ENCODE data around the gene ZNF845. TPM values are rescaled to one million over a fixed set of nuclear protein-coding genes. Genes with fewer than 3 reads are reported as not detected.

Gene ZNF845
- total and polyA plus RNA-seq, 10 of the 15 experiments (the other 5 are each of a cell fraction or from before 2014, with no cell fraction given): 0.58 to 8.2 (median 4.1) TPM

DNA sequence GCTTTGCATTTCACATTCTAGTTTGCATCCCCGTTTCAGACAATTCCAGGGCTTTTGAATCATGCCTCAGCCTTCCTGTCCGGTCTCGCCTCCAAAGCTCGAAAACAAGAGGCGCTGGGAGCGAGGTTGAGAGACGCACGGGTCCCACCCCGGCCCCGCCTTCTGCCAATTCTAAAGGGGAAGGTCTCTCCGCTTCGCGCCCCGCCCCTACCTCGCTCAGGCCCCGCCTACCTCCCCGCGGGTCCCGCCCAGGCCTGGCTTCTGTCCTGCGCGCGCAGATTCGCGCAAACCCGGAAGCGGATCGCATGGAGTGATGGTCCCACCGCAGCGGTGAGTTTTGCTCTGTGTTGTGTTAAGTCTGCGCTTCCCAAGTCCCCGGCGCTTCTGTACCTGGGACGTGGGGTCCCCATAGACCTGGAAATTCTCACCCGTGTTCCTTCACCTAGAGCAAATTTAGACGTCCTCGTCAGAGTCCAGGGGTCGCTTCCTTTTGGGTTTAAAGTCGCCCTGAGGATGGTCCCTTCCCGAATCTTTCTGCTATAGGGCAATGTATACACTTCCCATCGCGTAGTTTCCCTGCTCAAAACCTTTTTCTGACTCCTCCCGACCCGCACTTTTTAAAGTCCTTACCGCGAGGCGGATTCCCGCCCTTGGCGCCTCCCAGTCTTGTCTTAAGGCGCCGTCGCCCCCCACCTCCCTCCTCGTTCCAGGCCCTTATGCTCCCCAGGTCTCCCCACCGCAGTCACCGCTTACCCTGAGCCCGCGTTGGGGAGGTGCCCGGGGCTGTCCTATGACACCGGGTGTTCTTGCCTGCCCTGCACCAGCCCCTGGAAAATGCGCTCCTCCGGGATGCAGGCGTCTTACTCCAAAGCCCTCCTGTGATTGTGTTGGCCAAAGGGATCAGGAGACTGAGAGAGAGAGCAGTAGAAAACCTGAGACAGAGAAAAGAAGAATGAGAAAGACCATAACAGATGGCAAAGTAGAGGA, at the start of gene ZNF845 (continued):
- TF ChIP-seq NRF1 (conservative IDR thresholded peaks at IDR 0.05; ENCODE audit: low read depth, low read length) (peak; percentile 56), MYB (IDR thresholded peaks at IDR 0.05; ENCODE audit: borderline replicate concordance, low read depth, low read length) (no peak), LARP7 (IDR thresholded peaks at IDR 0.05) (no peak), KAT2A (conservative IDR thresholded peaks at IDR 0.05; ENCODE audit: control insufficient read depth, low read depth, low read length) (no peak), CHD4 (IDR thresholded peaks at IDR 0.05) (no peak), EED (IDR thresholded peaks at IDR 0.05; ENCODE audit: low read depth) (no peak), SP1 (IDR thresholded peaks at IDR 0.05; ENCODE audit: low read depth, low read length) (peak; percentile 57), RUNX3 (IDR thresholded peaks at IDR 0.05; ENCODE audit: low read length) (peak; percentile 44; the same call in 1 of the 2 replicates), HCFC1 (IDR thresholded peaks at IDR 0.05; ENCODE audit: low read length) (no peak), IKZF2 (IDR thresholded peaks at IDR 0.05) (no peak), SRF (IDR thresholded peaks at IDR 0.05; ENCODE audit: low read depth in 2 of 2, low read length in 2 of 2) (no peak), PAX8 (IDR thresholded peaks at IDR 0.05) (no peak), ZNF384 (IDR thresholded peaks at IDR 0.05; ENCODE audit: borderline replicate concordance, low read depth, low read length) (no peak), SUPT20H (IDR thresholded peaks at IDR 0.05; ENCODE audit: borderline replicate concordance, control insufficient read depth, low read depth, low read length) (no peak)
- TF ChIP-seq, protein P1, sequence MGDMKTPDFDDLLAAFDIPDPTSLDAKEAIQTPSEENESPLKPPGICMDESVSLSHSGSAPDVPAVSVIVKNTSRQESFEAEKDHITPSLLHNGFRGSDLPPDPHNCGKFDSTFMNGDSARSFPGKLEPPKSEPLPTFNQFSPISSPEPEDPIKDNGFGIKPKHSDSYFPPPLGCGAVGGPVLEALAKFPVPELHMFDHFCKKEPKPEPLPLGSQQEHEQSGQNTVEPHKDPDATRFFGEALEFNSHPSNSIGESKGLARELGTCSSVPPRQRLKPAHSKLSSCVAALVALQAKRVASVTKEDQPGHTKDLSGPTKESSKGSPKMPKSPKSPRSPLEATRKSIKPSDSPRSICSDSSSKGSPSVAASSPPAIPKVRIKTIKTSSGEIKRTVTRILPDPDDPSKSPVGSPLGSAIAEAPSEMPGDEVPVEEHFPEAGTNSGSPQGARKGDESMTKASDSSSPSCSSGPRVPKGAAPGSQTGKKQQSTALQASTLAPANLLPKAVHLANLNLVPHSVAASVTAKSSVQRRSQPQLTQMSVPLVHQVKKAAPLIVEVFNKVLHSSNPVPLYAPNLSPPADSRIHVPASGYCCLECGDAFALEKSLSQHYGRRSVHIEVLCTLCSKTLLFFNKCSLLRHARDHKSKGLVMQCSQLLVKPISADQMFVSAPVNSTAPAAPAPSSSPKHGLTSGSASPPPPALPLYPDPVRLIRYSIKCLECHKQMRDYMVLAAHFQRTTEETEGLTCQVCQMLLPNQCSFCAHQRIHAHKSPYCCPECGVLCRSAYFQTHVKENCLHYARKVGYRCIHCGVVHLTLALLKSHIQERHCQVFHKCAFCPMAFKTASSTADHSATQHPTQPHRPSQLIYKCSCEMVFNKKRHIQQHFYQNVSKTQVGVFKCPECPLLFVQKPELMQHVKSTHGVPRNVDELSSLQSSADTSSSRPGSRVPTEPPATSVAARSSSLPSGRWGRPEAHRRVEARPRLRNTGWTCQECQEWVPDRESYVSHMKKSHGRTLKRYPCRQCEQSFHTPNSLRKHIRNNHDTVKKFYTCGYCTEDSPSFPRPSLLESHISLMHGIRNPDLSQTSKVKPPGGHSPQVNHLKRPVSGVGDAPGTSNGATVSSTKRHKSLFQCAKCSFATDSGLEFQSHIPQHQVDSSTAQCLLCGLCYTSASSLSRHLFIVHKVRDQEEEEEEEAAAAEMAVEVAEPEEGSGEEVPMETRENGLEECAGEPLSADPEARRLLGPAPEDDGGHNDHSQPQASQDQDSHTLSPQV (IDR thresholded peaks at IDR 0.05): no peak
- TF ChIP-seq, protein P2, sequence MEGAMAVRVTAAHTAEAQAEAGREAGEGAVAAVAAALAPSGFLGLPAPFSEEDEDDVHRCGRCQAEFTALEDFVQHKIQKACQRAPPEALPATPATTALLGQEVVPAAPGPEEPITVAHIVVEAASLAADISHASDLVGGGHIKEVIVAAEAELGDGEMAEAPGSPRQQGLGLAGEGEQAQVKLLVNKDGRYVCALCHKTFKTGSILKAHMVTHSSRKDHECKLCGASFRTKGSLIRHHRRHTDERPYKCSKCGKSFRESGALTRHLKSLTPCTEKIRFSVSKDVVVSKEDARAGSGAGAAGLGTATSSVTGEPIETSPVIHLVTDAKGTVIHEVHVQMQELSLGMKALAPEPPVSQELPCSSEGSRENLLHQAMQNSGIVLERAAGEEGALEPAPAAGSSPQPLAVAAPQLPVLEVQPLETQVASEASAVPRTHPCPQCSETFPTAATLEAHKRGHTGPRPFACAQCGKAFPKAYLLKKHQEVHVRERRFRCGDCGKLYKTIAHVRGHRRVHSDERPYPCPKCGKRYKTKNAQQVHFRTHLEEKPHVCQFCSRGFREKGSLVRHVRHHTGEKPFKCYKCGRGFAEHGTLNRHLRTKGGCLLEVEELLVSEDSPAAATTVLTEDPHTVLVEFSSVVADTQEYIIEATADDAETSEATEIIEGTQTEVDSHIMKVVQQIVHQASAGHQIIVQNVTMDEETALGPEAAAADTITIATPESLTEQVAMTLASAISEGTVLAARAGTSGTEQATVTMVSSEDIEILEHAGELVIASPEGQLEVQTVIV (IDR thresholded peaks at IDR 0.05; ENCODE audit: borderline replicate concordance, partially characterized antibody): peak; percentile 53
- TF ChIP-seq, protein P3, sequence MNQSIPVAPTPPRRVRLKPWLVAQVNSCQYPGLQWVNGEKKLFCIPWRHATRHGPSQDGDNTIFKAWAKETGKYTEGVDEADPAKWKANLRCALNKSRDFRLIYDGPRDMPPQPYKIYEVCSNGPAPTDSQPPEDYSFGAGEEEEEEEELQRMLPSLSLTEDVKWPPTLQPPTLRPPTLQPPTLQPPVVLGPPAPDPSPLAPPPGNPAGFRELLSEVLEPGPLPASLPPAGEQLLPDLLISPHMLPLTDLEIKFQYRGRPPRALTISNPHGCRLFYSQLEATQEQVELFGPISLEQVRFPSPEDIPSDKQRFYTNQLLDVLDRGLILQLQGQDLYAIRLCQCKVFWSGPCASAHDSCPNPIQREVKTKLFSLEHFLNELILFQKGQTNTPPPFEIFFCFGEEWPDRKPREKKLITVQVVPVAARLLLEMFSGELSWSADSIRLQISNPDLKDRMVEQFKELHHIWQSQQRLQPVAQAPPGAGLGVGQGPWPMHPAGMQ (IDR thresholded peaks at IDR 0.05; ENCODE audit: borderline replicate concordance): no peak
- TF ChIP-seq, protein P4, sequence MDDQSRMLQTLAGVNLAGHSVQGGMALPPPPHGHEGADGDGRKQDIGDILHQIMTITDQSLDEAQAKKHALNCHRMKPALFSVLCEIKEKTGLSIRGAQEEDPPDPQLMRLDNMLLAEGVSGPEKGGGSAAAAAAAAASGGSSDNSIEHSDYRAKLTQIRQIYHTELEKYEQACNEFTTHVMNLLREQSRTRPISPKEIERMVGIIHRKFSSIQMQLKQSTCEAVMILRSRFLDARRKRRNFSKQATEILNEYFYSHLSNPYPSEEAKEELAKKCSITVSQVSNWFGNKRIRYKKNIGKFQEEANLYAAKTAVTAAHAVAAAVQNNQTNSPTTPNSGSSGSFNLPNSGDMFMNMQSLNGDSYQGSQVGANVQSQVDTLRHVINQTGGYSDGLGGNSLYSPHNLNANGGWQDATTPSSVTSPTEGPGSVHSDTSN (IDR thresholded peaks at IDR 0.05; ENCODE audit: insufficient replicate concordance, low read depth, low read length): no peak

All from GM12878 (cell line).